Lung (tissue), 16 donors: Measurements from ENCODE around the gene ATP8B1. TPM values are rescaled to one million over a fixed set of nuclear protein-coding genes. Genes with fewer than 3 reads are reported as not detected.
"Not testable (repeated sequence)": the region's sequence is repeated elsewhere in the genome, so short reads cannot be mapped to it uniquely, and the experiment has no call there.

Source experiments
- ATAC-seq: fragments of 200-7000 bp; cut with Tn5 transposase; one replicate; pipeline ENCODE4 v1.9.1; 2020; ENCODE audit warnings: moderate number of reproducible peaks; ENCODE audit not compliant: insufficient read depth, low FRiP score
- DNase-seq, 3 donors: peaks; one replicate each; pipeline ENCODE4 v3.0.0-alpha.2; 2013 to 2017
- H3K27ac ChIP-seq, 2 donors: one replicate each; pipeline ENCODE4 v1.5.1; 2013; ENCODE audit warnings: mild to moderate bottlenecking in 2 of 2, moderate library complexity in 2 of 2, control low read depth in 1 of 2, inconsistent platforms in 1 of 2, low read depth in 1 of 2, low read length in 1 of 2
- H3K27me3 ChIP-seq, 3 donors: one replicate each; pipeline ENCODE4 v1.5.1; 2013; ENCODE audit warnings: low read length in 2 of 3; ENCODE audit not compliant: control insufficient read depth in 3 of 3, insufficient read depth in 3 of 3
- H3K36me3 ChIP-seq, 4 donors: one replicate each; pipeline ENCODE4 v1.5.1; 2013; ENCODE audit warnings: low read length in 4 of 4, mild to moderate bottlenecking in 1 of 4, moderate library complexity in 1 of 4; ENCODE audit not compliant: control insufficient read depth in 4 of 4, insufficient read depth in 4 of 4
- H3K4me1 ChIP-seq, 5 donors: one replicate each; pipeline ENCODE4 v1.5.1; 2013; ENCODE audit warnings: low read length in 5 of 5, mild to moderate bottlenecking in 2 of 5, moderate library complexity in 1 of 5; ENCODE audit not compliant: control insufficient read depth in 5 of 5, insufficient read depth in 5 of 5
- H3K4me3 ChIP-seq: one replicate; pipeline ENCODE4 v1.5.1; 2013; ENCODE audit warnings: mild to moderate bottlenecking, control low read depth, moderate library complexity
- H3K9ac ChIP-seq, 2 donors: one replicate each; pipeline ENCODE4 v1.5.1; 2013; ENCODE audit warnings: low read length in 2 of 2, control low read depth in 1 of 2; ENCODE audit not compliant: insufficient read depth in 1 of 2
- H3K9me3 ChIP-seq, 4 donors: one replicate each; pipeline ENCODE4 v1.5.1; 2013; ENCODE audit warnings: low read length in 3 of 4, mild to moderate bottlenecking in 1 of 4, moderate library complexity in 1 of 4; ENCODE audit not compliant: control insufficient read depth in 4 of 4, insufficient read depth in 3 of 4
- CTCF ChIP-seq: IDR thresholded peaks from 2 replicates; pipeline ENCODE4 v1.5.1; 2012; ENCODE audit warnings: mild to moderate bottlenecking; ENCODE audit errors: control extremely low read depth, extremely low read depth
- WGBS, 2 donors: extraction: QIAGEN DNeasy Blood & Tissue Kit; methylation state at CpG; one replicate each; pipeline ENCODE4 v1.1.7; 2013; 5-methylcytosine and 5-hydroxymethylcytosine counted together
- long read RNA-seq, 5 donors: transcript quantifications; one replicate each; lab custom pipeline, GENCODE V29; 2026
- polyA plus RNA-seq, 2 donors: library from polyadenylated mRNA; stranded (reverse); fragments of 200-250 nt; gene quantifications; one replicate each; pipeline ENCODE4 v1.2.1, GENCODE V29; 2013
- total RNA-seq, 2 donors: library from RNA; depleted of rRNA in 1 of 2; stranded (reverse); fragments of >200 nt in 1 of 2; gene quantifications; one replicate each; pipeline ENCODE4 v1.2.1, GENCODE V29; 2014 to 2021
- donor health status: control.
- donor health status: control.
- donor health status: Bipolar disorder and iron deficiency.
- donor health status: healthy.
- donor health status: DM: yes; HTN: yes; CAD: no.

The ATP8B1 gene
- 10 to 100 TPM; 26.6 to 42.0 TPM for total RNA-seq
- polyA plus RNA-seq: 1 to 10 TPM; 7.3 to 9.9 TPM
- long read RNA-seq, donor 1: 0 reads
- long read RNA-seq, donor 2: 0 reads
- long read RNA-seq, donor 3: 0 reads
- long read RNA-seq, donor 4: 0 reads
- long read RNA-seq, donor 5: 0 reads

GRCh38 chr18:57803103-57803969 is at the start of gene ATP8B1:
TSS of gene ATP8B1 (minus strand) at chr18:57803315. CDS start at chr18:57731807, 71,508 bp downstream.
- Histone ChIP-seq H3K27ac (peak within 1 kb of the TSS; percentile 78 to 92), H3K9me3 (no peaks in the 10 kb centered on the region), H3K36me3 (no peaks in the 10 kb centered on the region), H3K9ac (peak within 1 kb of the TSS in 1 of 2 donors; percentile 9), H3K4me3 (peak within 1 kb of the TSS; percentile 87), H3K27me3 (peaks cover 0 to 27% (median 20%) of the 10 kb centered on the region in 3 donors), H3K4me1 (peaks cover 2 to 36% (median 9%) of the 10 kb centered on the region in 5 donors)
- DNase-seq: peak; percentile 79 to 91 (median 89)
- no peak for TF ChIP-seq CTCF
- peak; percentile 88 for ATAC-seq
- 4 to 5% methylated on average over 49 to 77 of the region's 77 CpGs for WGBS, 2 donors

- Histone ChIP-seq H3K27ac (no peak overlapping the region), H3K4me1 (peaks cover 0 to 10% (median 3%) of the 10 kb centered on the region in 5 donors)
- 64 to 74% methylated on average over 3 of the region's 3 CpGs for WGBS, 2 donors
Observed at GRCh38 chr18:57850063-57850462, 46.9 kb upstream of the ATP8B1 start.

GRCh38 chr18:57848374-57848773 is 45.3 kb upstream of the ATP8B1 start:
- not testable (repeated sequence) for H3K4me1 ChIP-seq, DNase-seq, H3K27ac ChIP-seq, H3K9me3 ChIP-seq, H3K36me3 ChIP-seq, H3K9ac ChIP-seq, H3K4me3 ChIP-seq, H3K27me3 ChIP-seq, ATAC-seq
- WGBS, 2 donors: 94 to 100% methylated on average over 1 of the region's 1 CpG

More at GRCh38 chr18:57850063-57850462, 46.9 kb upstream of the ATP8B1 start:
- Histone ChIP-seq H3K27me3 (no peaks in the 10 kb centered on the region), H3K9ac (no peak overlapping the region), H3K36me3 (no peaks in the 10 kb centered on the region), H3K9me3 (no peaks in the 10 kb centered on the region), H3K4me3 (no peak overlapping the region)
- TF ChIP-seq CTCF: no peak
- DNase-seq: no peak
- no peak for ATAC-seq

- not testable (repeated sequence) for H3K27me3 ChIP-seq, H3K36me3 ChIP-seq, DNase-seq, H3K27ac ChIP-seq, ATAC-seq, H3K4me3 ChIP-seq, H3K9me3 ChIP-seq, H3K4me1 ChIP-seq, H3K9ac ChIP-seq
- 90 to 95% methylated on average over 2 of the region's 2 CpGs for whole genome bisulfite sequencing, 2 donors
Observed at GRCh38 chr18:57847431-57847830, 44.3 kb upstream of the ATP8B1 start.
